HG03175 (cell line): ENCODE measurements around the gene DBET.
"Not testable (repeated sequence)": the region's sequence is repeated elsewhere in the genome, so short reads cannot be mapped to it uniquely, and the experiment has no call there.

Experiments used
- ATAC-seq: cut with Tn5 transposase; IDR thresholded peaks from one replicate; pipeline ENCODE4 v1.9.1; 2021; ENCODE audit warnings: mild to moderate bottlenecking, moderate library complexity; ENCODE audit not compliant: unreplicated experiment

DBET gene

GRCh38 chr4:190049378-190050239 lies 14.7 kb upstream of the DBET start:
- ATAC-seq, result not testable (repeated sequence)

- not testable (repeated sequence) for ATAC-seq
These were observed 5.3 kb upstream of the DBET start for GRCh38 chr4:190058997-190059396.

GRCh38 chr4:190064805-190065204 lies 503 bp downstream of the DBET start:
- ATAC-seq, result not testable (repeated sequence)

GRCh38 chr4:190068351-190068750 lies 4.0 kb downstream of the DBET start:
- ATAC-seq, result not testable (repeated sequence)

- not testable (repeated sequence) for ATAC-seq
These were observed 28.8 kb downstream of the DBET start for GRCh38 chr4:190093052-190093451.

GRCh38 chr4:190094031-190094430 lies 29.7 kb downstream of the DBET start:
- ATAC-seq, result not testable (repeated sequence)

GRCh38 chr4:190095335-190095734 lies 31.0 kb downstream of the DBET start:
- not testable (repeated sequence) for ATAC-seq

- not testable (repeated sequence) for ATAC-seq
These were observed 35.3 kb downstream of the DBET start for GRCh38 chr4:190099605-190100004.

GRCh38 chr4:190101525-190101924 lies 37.2 kb downstream of the DBET start:
- not testable (repeated sequence) for ATAC-seq

GRCh38 chr4:190106191-190106590 lies 41.9 kb downstream of the DBET start:
- ATAC-seq, result not testable (repeated sequence)

- not testable (repeated sequence) for ATAC-seq
These were observed 42.5 kb downstream of the DBET start for GRCh38 chr4:190106611-190107480.

GRCh38 chr4:190107766-190108485 lies 43.6 kb downstream of the DBET start:
- not testable (repeated sequence) for ATAC-seq

GRCh38 chr4:190108756-190109155 lies 44.5 kb downstream of the DBET start:
- ATAC-seq, result not testable (repeated sequence)

- not testable (repeated sequence) for ATAC-seq
These were observed 45.2 kb downstream of the DBET start for GRCh38 chr4:190109390-190110011.

- not testable (repeated sequence) for ATAC-seq
These were observed 45.7 kb downstream of the DBET start for GRCh38 chr4:190110033-190110432.

- not testable (repeated sequence) for ATAC-seq
These were observed 46.4 kb downstream of the DBET start for GRCh38 chr4:190110570-190111295.

GRCh38 chr4:190112879-190113278 lies 48.6 kb downstream of the DBET start:
- not testable (repeated sequence) for ATAC-seq

GRCh38 chr4:190114991-190115390 lies 50.7 kb downstream of the DBET start:
- not testable (repeated sequence) for ATAC-seq
